Measurements from ENCODE around the gene APBB2. TPM values are rescaled to one million over a fixed set of nuclear protein-coding genes. Genes with fewer than 3 reads are reported as not detected.

APBB2 gene
- total RNA-seq, 1 experiment from 2014 or later, result 17.7 TPM

GRCh38 chr4:40940756-40941155 is 273.6 kb downstream of the APBB2 start:
- BruUV-seq (replicated peaks), result no TSS peak
- Mint-ChIP-seq H3K9me3 (ENCODE audit: low read depth, unreplicated experiment) (no peaks in the 10 kb centered on the region), H3K27me3 (ENCODE audit: unreplicated experiment) (no peaks in the 10 kb centered on the region), H3K27ac (ENCODE audit: unreplicated experiment) (no peak overlapping the region), H3K4me1 (ENCODE audit: low read depth, unreplicated experiment) (no peaks in the 10 kb centered on the region), H3K4me3 (ENCODE audit: low read depth, unreplicated experiment) (no peak overlapping the region), H3K36me3 (ENCODE audit: insufficient read depth, unreplicated experiment) (no peaks in the 10 kb centered on the region)
- DNase-seq, result no peak
- CTCF ChIA-PET, result interaction anchor here (0.8 kb wide), 1 partner anchor 9 kb away, joined by 4 read pairs; no protein-coding TSS in a partner anchor
- intact Hi-C loops (cut with micrococcal nuclease; ENCODE audit: unreplicated experiment), result no loop called here
- no peak for TF ChIP-seq CTCF (IDR thresholded peaks at IDR 0.05; ENCODE audit: unreplicated experiment)

GRCh38 chr4:40940317-40940741 is 274.0 kb downstream of the APBB2 start:
- no TSS peak for BruUV-seq (replicated peaks)
- Mint-ChIP-seq H3K36me3 (ENCODE audit: insufficient read depth, unreplicated experiment) (no peaks in the 10 kb centered on the region), H3K27ac (ENCODE audit: unreplicated experiment) (no peak overlapping the region), H3K9me3 (ENCODE audit: low read depth, unreplicated experiment) (no peaks in the 10 kb centered on the region), H3K4me1 (ENCODE audit: low read depth, unreplicated experiment) (no peaks in the 10 kb centered on the region), H3K27me3 (ENCODE audit: unreplicated experiment) (no peaks in the 10 kb centered on the region), H3K4me3 (ENCODE audit: low read depth, unreplicated experiment) (no peak overlapping the region)
- intact Hi-C loops (cut with micrococcal nuclease; ENCODE audit: unreplicated experiment), result no loop called here
- no peak for TF ChIP-seq CTCF (IDR thresholded peaks at IDR 0.05; ENCODE audit: unreplicated experiment)
- CTCF ChIA-PET, result interaction anchor here (0.8 kb wide), 1 partner anchor 9 kb away, joined by 4 read pairs; no protein-coding TSS in a partner anchor
- DNase-seq, result no peak

GRCh38 chr4:40939856-40940255 is 274.5 kb downstream of the APBB2 start:
- H3K4me1 Mint-ChIP-seq (ENCODE audit: low read depth, unreplicated experiment), result no peaks in the 10 kb centered on the region
- H3K4me3 Mint-ChIP-seq (ENCODE audit: low read depth, unreplicated experiment), result no peak overlapping the region
- H3K27ac Mint-ChIP-seq (ENCODE audit: unreplicated experiment), result no peak overlapping the region
- CTCF ChIA-PET, result interaction anchor here (0.8 kb wide), 1 partner anchor 8 kb away, joined by 4 read pairs; no protein-coding TSS in a partner anchor
- no TSS peak for BruUV-seq (replicated peaks)
- H3K36me3 Mint-ChIP-seq (ENCODE audit: insufficient read depth, unreplicated experiment), result no peaks in the 10 kb centered on the region
- no peaks in the 10 kb centered on the region for H3K27me3 Mint-ChIP-seq (ENCODE audit: unreplicated experiment)
- intact Hi-C loops (cut with micrococcal nuclease; ENCODE audit: unreplicated experiment), result no loop called here
- DNase-seq, result no peak
- TF ChIP-seq CTCF (IDR thresholded peaks at IDR 0.05; ENCODE audit: unreplicated experiment), result no peak
- H3K9me3 Mint-ChIP-seq (ENCODE audit: low read depth, unreplicated experiment), result no peaks in the 10 kb centered on the region

- CTCF ChIA-PET, result no interaction called here
- TF ChIP-seq CTCF (IDR thresholded peaks at IDR 0.05; ENCODE audit: unreplicated experiment), result no peak
- no peak for DNase-seq
- H3K27me3 Mint-ChIP-seq (ENCODE audit: unreplicated experiment), result no peaks in the 10 kb centered on the region
- no peaks in the 10 kb centered on the region for H3K9me3 Mint-ChIP-seq (ENCODE audit: low read depth, unreplicated experiment)
- intact Hi-C loops (cut with micrococcal nuclease; ENCODE audit: unreplicated experiment), result no loop called here
- H3K36me3 Mint-ChIP-seq (ENCODE audit: insufficient read depth, unreplicated experiment), result no peaks in the 10 kb centered on the region
- H3K4me1 Mint-ChIP-seq (ENCODE audit: low read depth, unreplicated experiment), result no peaks in the 10 kb centered on the region
- no peak overlapping the region for H3K4me3 Mint-ChIP-seq (ENCODE audit: low read depth, unreplicated experiment)
- BruUV-seq (replicated peaks), result no TSS peak
- H3K27ac Mint-ChIP-seq (ENCODE audit: unreplicated experiment), result no peak overlapping the region
Measured at GRCh38 chr4:40938337-40938736, 276.0 kb downstream of the APBB2 start.
